Activated naive CD8-positive, alpha-beta T cell treated with anti-CD3 and anti-CD28 coated beads, Interleukin-2, amount 50 U/mL, for 24 hours (primary cell): Measurements from ENCODE around the gene TLR6.
"Not testable (repeated sequence)": the region's sequence is repeated elsewhere in the genome, so short reads cannot be mapped to it uniquely, and the experiment has no call there.

Source experiments
- ATAC-seq: fragments of 150-1000 bp; cut with Tn5 transposase; one replicate; pipeline ENCODE4 v1.10.0; 2021
- DNase-seq: peaks from one replicate; pipeline ENCODE4 v3.0.0; 2021
- H3K27ac Mint-ChIP-seq: one replicate; pipeline ENCODE4 v1.8.0; 2021; ENCODE audit warnings: mild to moderate bottlenecking, mixed read lengths
- H3K27me3 Mint-ChIP-seq: one replicate; pipeline ENCODE4 v1.8.0; 2021; ENCODE audit warnings: mixed read lengths
- H3K36me3 Mint-ChIP-seq: one replicate; pipeline ENCODE4 v1.8.0; 2021; ENCODE audit warnings: low read depth, mixed read lengths
- H3K4me1 Mint-ChIP-seq: one replicate; pipeline ENCODE4 v1.8.0; 2021; ENCODE audit warnings: mixed read lengths
- H3K4me3 Mint-ChIP-seq: one replicate; pipeline ENCODE4 v1.8.0; 2021; ENCODE audit warnings: mild to moderate bottlenecking, moderate library complexity, mixed read lengths
- H3K9me3 Mint-ChIP-seq: one replicate; pipeline ENCODE4 v1.8.0; 2021; ENCODE audit warnings: mixed read lengths

The TLR6 gene

GRCh38 chr4:38820329-38821061, 36.1 kb downstream of the TLR6 start:
- H3K27ac Mint-ChIP-seq = peak overlapping the region; percentile 55
- peaks cover 32% of the 10 kb centered on the region for H3K4me1 Mint-ChIP-seq
- peaks cover 2% of the 10 kb centered on the region for H3K27me3 Mint-ChIP-seq
- DNase-seq (no peak), ATAC-seq (no peak)
- H3K36me3 Mint-ChIP-seq = peaks cover 11% of the 10 kb centered on the region
- H3K4me3 Mint-ChIP-seq = no peak overlapping the region
- H3K9me3 Mint-ChIP-seq = peaks cover 17% of the 10 kb centered on the region

- Mint-ChIP-seq H3K4me3 (peak overlapping the region; percentile 7), H3K27ac (peak overlapping the region; percentile 55), H3K36me3 (peaks cover 9% of the 10 kb centered on the region), H3K4me1 (peaks cover 32% of the 10 kb centered on the region), H3K27me3 (peaks cover 2% of the 10 kb centered on the region), H3K9me3 (peaks cover 18% of the 10 kb centered on the region)
- peak; percentile 64 for ATAC-seq
- DNase-seq = no peak
These were observed 37.0 kb downstream of the TLR6 start for GRCh38 chr4:38819569-38819968.

- Mint-ChIP-seq H3K27ac (peak overlapping the region; percentile 25), H3K27me3 (peaks cover 2% of the 10 kb centered on the region), H3K36me3 (peaks cover 9% of the 10 kb centered on the region), H3K9me3 (peaks cover 17% of the 10 kb centered on the region), H3K4me3 (no peak overlapping the region), H3K4me1 (peaks cover 32% of the 10 kb centered on the region)
- DNase-seq (no peak), ATAC-seq (no peak)
These were observed 38.1 kb downstream of the TLR6 start for GRCh38 chr4:38818441-38818976.

- no peak for ATAC-seq
- H3K9me3 Mint-ChIP-seq = peaks cover 6% of the 10 kb centered on the region
- peaks cover 32% of the 10 kb centered on the region for H3K4me1 Mint-ChIP-seq
- H3K27ac Mint-ChIP-seq = peak overlapping the region; percentile 26
- H3K4me3 Mint-ChIP-seq = no peak overlapping the region
- H3K36me3 Mint-ChIP-seq = no peaks in the 10 kb centered on the region
- peaks cover 2% of the 10 kb centered on the region for H3K27me3 Mint-ChIP-seq
- no peak for DNase-seq
These were observed 40.5 kb downstream of the TLR6 start for GRCh38 chr4:38815885-38816782.

GRCh38 chr4:38814386-38814785, 42.2 kb downstream of the TLR6 start:
- H3K27ac Mint-ChIP-seq = no peak overlapping the region
- DNase-seq (no peak), ATAC-seq (no peak)
- peaks cover 2% of the 10 kb centered on the region for H3K27me3 Mint-ChIP-seq
- no peaks in the 10 kb centered on the region for H3K36me3 Mint-ChIP-seq
- H3K9me3 Mint-ChIP-seq = peaks cover 6% of the 10 kb centered on the region
- peaks cover 17% of the 10 kb centered on the region for H3K4me1 Mint-ChIP-seq
- H3K4me3 Mint-ChIP-seq = no peak overlapping the region

- peaks cover 8% of the 10 kb centered on the region for H3K4me1 Mint-ChIP-seq
- ATAC-seq (no peak), DNase-seq (no peak)
- H3K27ac Mint-ChIP-seq = no peak overlapping the region
- H3K9me3 Mint-ChIP-seq = peaks cover 6% of the 10 kb centered on the region
- no peak overlapping the region for H3K4me3 Mint-ChIP-seq
- H3K36me3 Mint-ChIP-seq = no peaks in the 10 kb centered on the region
- peaks cover under 1% of the 10 kb centered on the region for H3K27me3 Mint-ChIP-seq
These were observed 45.3 kb downstream of the TLR6 start for GRCh38 chr4:38811297-38811696.

GRCh38 chr4:38807462-38807861, 49.2 kb downstream of the TLR6 start:
- not testable (repeated sequence) for H3K4me3 Mint-ChIP-seq, DNase-seq

GRCh38 chr4:38806251-38806650, 50.4 kb downstream of the TLR6 start:
- peaks cover 14% of the 10 kb centered on the region for H3K36me3 Mint-ChIP-seq
- H3K27me3 Mint-ChIP-seq, H3K9me3 Mint-ChIP-seq, ATAC-seq, H3K4me3 Mint-ChIP-seq, DNase-seq: not testable (repeated sequence)
- peak overlapping the region; percentile 88 for H3K27ac Mint-ChIP-seq
- peaks cover 38% of the 10 kb centered on the region for H3K4me1 Mint-ChIP-seq

More at GRCh38 chr4:38807462-38807861, 49.2 kb downstream of the TLR6 start:
- peaks cover 38% of the 10 kb centered on the region for H3K4me1 Mint-ChIP-seq
- not testable (repeated sequence) for ATAC-seq, H3K27ac Mint-ChIP-seq, H3K9me3 Mint-ChIP-seq, H3K36me3 Mint-ChIP-seq, H3K27me3 Mint-ChIP-seq

GRCh38 chr4:38805530-38806145, 51.0 kb downstream of the TLR6 start:
- Mint-ChIP-seq H3K4me1 (peaks cover 38% of the 10 kb centered on the region), H3K27ac (peak overlapping the region; percentile 88), H3K4me3 (peak overlapping the region; percentile 77), H3K36me3 (peaks cover 20% of the 10 kb centered on the region), H3K9me3 (peaks cover 14% of the 10 kb centered on the region), H3K27me3 (no peaks in the 10 kb centered on the region)
- ATAC-seq (peak; percentile 21), DNase-seq (peak; percentile 33)

GRCh38 chr4:38804654-38805295, 51.8 kb downstream of the TLR6 start, which contains the start of gene TLR1:
TLR1 (minus strand) TSS chr4:38804791; CDS start chr4:38798831, 5,960 bp downstream.
- ATAC-seq = peak; percentile 35
- Mint-ChIP-seq H3K27ac (peak within 1 kb of the TSS; percentile 88), H3K9me3 (peaks cover 21% of the 10 kb centered on the region), H3K4me1 (peaks cover 38% of the 10 kb centered on the region), H3K27me3 (no peaks in the 10 kb centered on the region), H3K36me3 (peaks cover 29% of the 10 kb centered on the region), H3K4me3 (peak within 1 kb of the TSS; percentile 77)
- DNase-seq = no peak

- H3K27ac Mint-ChIP-seq = peak overlapping the region; percentile 88
- DNase-seq (peak; percentile 30), ATAC-seq (peak; percentile 90)
- peaks cover 38% of the 10 kb centered on the region for H3K4me1 Mint-ChIP-seq
- peaks cover 28% of the 10 kb centered on the region for H3K9me3 Mint-ChIP-seq
- H3K36me3 Mint-ChIP-seq = peaks cover 36% of the 10 kb centered on the region
- peak overlapping the region; percentile 77 for H3K4me3 Mint-ChIP-seq
- no peaks in the 10 kb centered on the region for H3K27me3 Mint-ChIP-seq
These were observed 52.6 kb downstream of the TLR6 start for GRCh38 chr4:38803833-38804653.

GRCh38 chr4:38802561-38803355, 53.9 kb downstream of the TLR6 start:
- H3K4me3 Mint-ChIP-seq = no peak overlapping the region
- no peak for DNase-seq
- peak overlapping the region; percentile 49 for H3K27ac Mint-ChIP-seq
- H3K36me3 Mint-ChIP-seq = peaks cover 49% of the 10 kb centered on the region
- no peak for ATAC-seq
- H3K27me3 Mint-ChIP-seq = no peaks in the 10 kb centered on the region
- peaks cover 38% of the 10 kb centered on the region for H3K4me1 Mint-ChIP-seq
- H3K9me3 Mint-ChIP-seq = peaks cover 31% of the 10 kb centered on the region
